GM18867 (cell line): ENCODE results near the gene RFLNA.

Source experiments
- ATAC-seq: cut with Tn5 transposase; IDR thresholded peaks from one replicate; pipeline ENCODE4 v1.9.1; 2021; ENCODE audit warnings: mild to moderate bottlenecking, moderate library complexity; ENCODE audit not compliant: unreplicated experiment

Gene RFLNA

DNA sequence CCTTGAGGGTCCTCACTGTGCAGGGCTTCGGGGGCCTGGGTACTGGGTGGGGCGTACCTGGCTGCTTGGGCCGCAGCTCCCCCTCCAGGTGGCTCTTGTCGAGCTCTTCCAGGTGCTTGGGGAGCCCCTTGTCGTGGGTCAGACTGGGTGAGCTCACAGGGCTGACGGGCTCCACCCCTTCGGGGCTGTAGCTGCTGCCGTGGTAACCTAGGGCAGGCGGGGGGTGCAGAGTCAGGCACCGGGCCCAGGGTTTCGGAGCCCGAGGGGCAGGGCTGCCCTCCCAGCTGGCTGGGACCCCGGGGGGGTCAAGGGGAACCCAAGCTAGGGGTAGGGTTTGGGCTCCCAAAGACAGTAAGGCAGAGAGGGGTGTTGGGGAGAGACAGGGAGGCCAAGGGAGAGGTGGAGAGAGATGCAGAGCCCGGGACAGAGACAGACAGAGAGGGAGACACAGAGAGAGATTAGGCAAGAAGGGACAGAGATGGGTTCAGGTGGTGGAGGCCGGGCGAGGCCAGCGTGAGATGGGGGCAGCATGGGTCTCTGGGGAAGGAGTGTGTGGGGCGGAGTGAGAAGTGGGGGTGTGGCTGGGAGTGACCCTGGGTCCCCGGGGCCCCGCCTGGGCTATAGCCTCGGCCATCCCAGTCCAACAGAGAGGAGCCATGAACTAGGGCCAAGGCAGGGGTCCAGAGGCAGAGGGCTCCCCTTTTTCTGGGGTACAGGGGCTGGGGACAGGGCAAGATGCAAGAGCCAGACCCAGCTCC is 40.7 kb downstream of the RFLNA start:
- ATAC-seq: no peak

DNA sequence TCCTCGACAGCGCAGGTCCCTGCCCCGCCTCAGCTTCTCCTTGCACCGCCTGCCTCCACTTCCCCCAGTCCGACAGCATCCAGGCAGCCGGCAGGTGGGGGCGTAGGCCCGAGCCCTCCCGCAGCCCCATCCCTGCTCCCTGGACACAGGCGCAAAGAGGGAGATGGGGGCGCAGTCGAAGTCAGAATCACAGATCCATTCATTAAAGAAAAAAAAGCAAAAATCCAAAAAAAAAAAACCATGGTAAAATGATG is 41.2 kb downstream of the RFLNA start:
- no peak for ATAC-seq

DNA sequence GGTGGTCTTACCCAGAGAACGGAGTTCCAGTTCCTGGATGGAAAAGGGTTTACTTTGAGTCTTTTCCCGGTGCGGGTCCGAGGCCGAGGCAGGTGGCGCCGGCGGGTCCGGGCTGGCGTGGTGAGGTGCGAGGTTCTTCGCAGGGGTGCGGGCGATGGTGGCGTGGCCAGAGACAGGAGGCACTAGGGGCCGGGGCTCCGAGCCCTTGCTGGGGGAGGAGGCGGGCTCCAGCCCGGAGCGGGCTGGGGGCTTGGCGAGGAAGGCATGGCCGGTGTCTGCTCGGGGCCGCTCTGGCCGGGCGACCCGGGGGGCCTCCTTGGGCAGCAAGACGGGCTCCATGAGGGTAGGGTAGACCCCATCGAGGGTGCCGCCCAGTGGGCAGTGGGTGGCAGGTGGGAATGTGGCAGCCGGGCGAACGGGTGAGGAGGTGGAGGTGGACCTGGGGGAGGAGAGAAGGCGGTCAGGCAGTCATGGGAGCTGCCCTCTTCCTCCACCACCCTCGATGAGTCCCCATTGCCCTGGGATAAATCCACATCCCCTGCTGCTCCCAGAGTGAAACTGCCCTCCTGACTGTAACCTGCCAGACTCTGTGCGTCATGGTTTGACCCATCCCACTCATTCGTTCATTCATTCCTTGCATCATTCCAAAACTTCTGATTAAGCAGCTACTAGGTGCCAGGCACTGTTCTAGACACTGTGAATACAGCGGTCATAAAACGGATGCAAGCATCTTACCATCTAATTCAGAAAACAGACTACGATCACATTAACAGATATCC is 42.0 kb downstream of the RFLNA start:
- ATAC-seq: no peak

DNA sequence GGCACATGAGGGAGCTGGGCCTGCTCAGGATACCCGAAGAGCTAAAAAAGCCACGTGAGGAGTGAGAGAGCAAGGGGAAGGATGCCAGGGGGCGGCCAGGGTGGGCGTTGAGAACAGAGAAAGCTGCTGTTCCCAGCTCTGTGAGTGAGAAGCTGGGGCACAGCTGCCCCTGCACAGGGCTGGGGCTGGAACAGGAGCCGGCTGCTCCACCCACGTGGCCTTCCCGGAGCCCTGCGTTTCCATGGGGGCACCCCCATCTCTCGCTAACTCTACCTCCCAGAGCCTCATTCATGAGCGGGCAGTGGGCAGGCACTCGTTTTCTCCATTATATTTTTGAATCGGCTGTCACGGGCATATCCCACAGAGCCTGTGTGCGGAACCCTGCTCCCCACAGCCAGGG is 42.7 kb downstream of the RFLNA start:
- ATAC-seq: no peak

DNA sequence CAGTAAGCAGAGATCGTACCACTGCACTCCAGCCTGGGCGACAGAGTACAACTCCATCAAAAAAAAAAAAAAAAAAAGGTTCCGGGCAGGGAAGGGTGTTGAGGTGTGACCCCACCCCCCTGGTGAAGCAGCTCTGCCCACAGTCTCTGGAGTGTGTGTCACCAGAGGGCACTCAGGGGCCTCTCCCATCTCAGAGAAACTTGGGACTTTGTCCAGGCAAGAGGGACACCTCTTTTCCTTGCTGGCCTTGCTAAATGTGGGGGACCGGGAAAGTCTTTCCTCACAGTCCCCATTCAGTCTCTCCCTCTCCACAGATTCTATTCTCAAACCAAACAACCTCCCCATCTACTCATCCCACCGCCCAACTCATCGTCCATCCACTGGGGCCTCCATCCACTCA is 43.6 kb downstream of the RFLNA start:
- ATAC-seq: no peak

DNA sequence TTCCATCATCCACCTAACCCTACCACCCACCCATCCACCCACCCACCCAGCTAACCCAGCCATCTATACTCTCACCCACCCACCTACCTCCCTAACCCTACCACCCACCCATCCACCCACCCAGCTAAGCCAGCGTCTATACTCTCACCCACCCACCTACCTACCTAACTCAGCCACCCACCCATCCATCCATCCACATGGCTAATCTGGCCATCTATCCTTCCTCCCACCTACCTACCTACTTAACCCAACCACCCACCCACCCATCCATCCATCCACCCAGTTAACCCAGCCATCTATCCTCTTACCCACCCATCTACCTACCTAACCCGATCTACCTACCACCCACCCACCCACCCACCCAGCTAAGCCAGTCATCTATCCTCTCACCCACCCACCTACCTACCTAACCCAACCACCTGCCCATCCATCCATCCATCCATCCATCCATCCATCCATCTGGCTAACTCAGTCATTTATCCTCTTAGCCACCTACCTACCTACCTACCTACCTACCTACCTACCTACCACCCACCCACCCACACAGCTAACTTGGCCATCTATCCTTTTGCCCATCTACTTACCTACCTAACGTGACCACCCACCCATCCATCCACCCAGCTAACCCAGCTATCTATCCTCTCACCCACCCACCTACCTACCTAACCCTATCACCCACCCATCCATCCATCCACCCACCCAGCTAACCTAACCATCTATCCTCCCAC is 44.1 kb downstream of the RFLNA start:
- no peak for ATAC-seq

DNA sequence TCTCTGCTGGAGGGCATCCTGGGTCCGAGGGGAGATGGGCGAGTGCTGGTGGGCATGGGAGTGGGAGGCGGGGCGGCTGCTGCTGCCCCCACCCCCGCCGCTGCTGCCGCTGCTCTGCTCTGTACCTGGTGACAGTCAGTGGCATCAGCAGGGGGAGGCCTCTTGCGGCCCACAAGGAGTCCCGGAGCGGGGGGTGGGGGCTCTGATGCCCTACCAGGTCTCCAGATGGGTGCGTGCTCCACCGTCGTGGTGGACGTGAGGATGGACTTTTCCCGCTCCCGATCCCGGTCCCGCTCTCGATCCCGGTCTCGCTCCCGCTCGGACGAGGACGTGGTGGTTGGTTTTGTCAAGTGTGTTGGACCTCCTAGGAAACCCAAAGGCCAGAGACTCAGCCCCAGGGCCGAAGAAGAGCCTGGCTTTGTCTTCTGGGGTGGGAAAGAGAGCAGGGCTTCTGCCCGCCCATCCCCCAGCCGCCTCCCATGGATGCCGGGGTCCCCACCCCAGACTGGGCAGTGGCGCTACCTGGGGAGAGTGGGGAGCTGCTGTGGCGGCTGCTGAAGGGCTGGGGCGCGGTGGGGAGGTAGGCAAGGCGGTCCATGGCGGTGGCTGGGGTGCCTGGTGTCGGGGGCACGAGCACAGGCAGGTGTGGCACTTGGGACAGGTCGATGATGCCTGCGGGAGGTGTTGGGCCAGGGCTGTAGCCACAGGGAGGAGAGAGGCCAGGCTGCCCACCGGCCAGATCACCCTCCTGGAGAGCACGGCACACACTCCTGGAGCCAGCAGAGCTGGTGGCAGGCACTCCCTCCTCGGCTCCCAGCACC is 45.4 kb downstream of the RFLNA start:
- ATAC-seq: no peak

DNA sequence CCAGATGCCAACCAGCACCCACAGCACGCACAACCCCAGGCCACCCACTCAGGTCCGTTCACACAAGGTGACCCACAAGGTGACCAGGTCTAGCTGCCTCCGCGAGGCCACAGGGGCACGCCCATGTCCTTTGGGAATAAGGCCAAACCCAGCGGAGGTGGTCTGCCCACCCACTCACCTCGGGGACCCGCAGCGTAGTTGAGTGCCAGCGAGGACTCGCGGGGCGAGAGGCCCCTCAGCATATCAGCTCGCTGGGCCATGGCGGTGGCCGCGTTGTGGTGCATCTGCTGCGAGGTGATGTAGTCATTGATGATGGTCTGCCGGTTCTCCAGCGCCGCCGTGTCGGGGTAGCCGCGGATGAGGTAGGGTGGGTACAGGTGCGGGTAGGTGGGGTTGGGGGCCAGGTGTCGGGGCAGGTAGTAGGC is 46.8 kb downstream of the RFLNA start:
- no peak for ATAC-seq

DNA sequence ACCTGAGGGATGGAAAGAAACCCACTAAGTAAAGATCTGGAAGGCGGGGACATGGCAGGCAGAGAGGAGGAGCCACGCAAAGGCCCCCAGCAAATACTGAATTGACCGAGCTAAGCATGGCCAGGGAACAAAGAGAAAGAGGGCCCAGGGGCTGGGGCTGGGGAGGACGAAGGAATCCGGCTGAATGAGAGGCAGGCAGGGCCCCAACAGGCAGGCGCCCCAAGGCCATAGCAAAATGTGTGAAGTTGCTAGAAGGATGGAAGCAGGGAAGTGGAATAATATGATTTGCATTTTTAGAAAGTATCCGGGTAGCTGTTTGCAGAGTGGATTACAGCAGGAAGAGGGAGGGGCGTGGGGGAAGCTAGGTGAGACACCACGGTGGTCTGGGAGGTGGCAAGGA is 49.1 kb downstream of the RFLNA start:
- no peak for ATAC-seq

DNA sequence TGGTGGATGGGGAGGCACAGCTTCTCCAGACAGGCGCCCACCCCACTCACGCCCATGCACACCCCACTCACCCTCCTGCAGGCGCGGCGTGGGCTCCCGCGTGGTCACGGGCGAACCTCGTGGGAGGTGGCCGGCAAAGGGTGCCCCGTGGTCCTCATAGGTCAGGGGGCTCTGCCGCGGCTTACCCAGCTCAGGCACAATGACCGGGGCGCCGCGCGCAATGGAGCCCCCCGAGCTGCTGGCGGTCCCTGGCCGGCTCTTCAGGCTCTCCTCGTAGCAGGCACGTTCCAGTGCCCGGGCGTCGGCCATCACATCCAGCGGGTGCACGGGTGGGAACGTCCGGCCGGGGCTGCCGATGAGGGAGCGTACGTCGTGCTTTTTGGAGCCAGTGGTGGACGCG is 49.6 kb downstream of the RFLNA start:
- no peak for ATAC-seq

DNA sequence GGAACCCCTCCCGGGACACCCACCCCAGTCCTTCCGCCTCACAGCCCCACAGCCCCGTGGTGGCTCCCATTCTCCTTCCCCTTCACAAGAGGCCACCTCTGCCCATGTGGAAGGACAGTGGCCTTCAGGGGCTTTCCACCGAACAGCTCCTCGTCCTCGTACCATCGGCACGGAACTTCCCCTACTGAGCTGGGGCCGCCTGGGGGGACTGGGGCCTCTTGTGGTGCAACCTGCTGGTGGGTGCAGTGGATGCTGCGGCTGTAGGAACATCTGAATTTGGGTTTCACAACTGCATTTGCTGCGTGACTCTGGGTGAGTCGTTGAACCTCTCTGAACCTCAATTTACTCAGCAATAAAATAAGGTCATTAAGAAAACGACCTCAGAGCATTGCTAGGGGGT is 50.9 kb downstream of the RFLNA start:
- no peak for ATAC-seq

DNA sequence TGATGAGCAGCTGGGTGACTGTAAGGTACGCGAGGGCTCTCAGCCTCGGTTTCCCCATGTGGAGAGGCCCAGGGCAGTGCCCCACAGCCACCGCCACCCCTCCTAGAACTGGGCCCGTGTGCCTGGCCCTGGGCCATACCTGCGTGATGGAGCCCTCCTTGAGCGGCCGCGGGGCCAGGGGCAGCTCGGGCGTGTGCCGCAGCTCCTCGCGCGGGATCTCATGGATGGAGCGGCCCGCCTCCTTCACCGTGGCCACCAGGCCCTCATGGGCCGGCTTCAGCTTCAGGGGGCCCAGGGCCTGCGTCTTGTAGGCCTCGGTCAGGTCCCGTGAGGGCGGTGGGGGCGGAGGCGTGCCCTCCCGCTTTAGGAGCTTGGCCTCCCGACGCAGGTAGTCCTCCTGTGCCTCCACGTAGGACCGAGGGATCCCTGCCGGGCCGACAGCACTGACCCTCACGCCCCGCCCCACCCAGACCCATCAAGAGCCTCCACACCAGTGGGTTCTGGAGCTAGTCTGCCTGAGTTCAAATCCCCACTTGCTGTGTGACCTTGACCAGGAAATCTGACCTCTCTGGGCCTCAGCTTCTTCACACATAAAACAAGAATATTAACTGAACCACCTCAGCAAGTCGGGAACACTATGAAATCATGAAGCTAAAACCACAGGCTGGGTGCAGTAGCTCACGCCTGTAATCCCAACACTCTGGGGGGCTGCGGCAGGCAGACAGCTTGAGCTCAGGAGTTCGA is 51.7 kb downstream of the RFLNA start:
- no peak for ATAC-seq

DNA sequence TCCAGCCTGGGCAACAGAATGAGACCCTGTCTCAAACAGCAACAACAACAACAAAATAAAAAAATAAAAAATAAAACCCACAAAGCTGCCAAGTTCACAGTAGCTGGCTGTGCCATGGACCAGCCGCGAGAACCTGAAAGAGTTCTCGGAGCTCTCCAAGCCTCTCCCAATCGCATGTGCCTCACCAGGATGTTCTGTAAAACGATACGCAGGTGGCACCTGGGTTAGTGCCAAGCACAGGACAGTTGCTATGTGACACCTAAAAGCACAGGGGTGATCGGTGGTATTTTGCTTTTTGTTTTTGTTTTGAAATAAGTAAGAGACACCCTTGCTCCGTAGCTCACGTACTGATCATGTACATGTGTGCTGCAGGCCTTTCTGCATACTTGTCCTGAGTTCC is 52.4 kb downstream of the RFLNA start:
- no peak for ATAC-seq

DNA sequence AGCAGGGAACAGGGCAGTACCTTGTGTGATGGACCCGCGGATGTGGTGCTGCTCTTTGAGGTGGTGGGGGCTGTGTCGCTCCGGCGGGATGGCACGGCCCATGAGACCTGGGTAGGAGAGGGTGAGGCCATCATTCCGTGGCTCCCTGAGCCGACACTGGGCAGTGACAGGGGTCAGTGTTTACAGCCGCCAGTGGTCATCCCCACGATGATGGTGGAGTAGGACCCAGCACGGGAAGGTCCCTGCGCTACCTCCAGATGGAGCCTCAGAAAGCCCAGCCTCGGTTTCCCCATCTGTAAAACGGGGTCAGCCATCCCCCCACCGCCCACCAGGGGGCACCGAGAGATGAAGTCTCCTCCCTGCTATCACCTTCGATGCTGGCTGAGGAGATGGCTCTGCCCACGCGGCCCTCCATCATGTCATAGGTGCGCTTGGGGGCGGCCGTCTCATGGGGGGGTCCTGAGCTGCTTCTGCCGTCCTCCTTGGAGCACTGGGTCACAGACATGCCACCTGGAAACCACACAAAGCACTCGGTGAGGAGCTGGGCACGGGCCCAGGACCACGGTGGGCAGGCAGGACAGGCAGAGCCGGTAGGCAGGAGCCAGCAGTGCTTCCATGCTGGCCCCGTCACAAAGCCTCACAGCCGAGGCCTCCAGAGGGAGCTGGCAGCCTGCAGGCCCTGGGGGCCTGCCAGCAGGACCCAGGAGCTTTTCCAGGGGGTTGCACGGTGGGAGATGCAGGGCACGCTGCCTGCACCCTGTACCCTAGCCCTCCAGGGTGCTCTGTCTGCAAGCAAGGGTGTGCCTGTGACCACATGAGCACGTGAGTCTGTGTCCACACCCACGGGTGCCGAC is 53.1 kb downstream of the RFLNA start:
- ATAC-seq: no peak

DNA sequence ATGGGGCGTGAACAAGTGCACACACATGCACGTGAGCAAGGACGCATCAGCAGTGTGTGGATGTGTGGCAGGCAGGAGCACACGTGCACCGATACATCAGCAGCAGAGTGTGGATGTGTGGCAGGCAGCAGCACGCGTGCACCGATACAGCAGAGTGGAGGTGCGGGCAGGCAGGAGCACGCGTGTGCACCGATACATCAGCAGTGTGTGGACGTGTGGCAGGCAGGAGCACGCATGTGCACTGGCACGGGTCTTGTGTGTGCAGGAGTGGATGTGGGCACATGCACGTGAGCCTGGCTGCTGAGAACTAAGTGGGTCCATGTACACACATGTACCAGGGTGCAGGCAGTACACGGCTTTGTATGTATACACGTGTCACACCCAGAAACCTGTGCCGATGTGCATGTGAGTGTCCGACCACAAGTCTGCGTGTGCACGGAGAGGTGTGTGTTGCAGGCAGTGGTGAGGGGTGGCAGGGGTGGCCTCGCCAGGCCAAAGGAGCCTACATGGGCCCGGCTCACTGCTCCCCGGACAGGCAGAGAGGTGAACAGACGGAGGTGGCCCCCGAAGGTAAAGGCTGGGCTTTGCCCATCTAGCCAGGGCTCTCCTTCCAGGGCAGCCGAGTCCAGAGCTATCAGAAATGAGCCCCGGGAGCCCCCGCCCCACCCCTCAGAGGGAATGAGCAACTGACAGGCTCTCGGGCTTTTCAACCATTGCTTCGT is 53.9 kb downstream of the RFLNA start:
- no peak for ATAC-seq

DNA sequence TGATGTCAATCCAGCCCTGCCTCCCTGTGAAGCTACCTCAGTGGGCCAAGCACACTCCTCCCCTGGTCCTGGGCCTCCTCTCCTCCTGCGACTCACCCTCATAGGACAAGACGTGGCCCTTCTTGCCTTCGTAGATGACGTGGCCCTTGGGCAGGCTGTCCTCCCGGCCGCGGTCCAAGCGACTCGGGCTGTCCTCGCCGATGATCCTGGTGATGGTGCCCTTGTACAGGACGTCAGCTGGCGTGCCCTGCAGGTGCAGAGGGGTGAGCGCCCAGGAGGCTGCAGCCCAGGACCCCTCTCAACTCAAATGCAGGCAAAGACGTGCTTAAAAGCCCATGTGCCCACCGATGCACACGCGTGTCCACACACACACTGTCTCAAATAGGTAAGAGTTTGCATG is 55.6 kb downstream of the RFLNA start:
- ATAC-seq: no peak

DNA sequence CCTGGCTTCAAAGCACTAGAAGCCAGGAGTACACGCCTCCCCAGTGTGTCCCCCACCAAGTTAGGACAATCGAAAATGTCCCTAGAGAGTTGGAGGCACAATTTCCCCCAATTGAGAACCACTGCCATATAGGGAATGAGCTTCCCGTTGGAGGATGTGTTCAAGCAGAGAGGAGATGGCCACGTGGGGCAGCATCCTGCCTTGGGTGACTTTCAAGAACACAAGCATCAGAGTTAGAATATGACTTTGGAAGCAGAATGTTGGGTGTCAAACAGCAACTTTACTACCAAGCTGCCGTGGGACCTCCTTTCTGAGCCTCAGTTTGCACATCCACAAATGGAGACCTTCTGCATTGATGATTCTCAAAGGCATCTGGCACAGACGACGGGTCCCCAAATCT is 56.5 kb downstream of the RFLNA start:
- no peak for ATAC-seq

DNA sequence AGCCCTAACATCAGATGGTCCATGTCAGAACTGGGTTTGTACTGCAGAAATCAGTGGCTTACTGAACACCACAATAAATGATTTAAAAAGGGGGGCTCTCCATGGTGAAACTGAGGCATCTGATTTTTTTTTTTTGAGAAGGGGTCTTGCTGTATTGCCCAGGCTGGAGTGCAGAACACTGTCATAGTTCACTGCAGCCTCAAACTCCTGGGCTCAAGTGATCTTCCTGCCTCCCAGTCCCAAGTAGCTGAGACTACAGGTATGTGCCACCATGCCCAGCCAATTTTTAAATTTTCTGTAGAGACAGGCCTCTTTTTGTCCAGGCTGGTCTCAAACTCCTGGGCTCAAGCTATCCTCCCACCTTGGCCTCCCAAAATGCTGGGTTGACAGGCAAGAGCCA is 57.4 kb downstream of the RFLNA start:
- no peak for ATAC-seq

DNA sequence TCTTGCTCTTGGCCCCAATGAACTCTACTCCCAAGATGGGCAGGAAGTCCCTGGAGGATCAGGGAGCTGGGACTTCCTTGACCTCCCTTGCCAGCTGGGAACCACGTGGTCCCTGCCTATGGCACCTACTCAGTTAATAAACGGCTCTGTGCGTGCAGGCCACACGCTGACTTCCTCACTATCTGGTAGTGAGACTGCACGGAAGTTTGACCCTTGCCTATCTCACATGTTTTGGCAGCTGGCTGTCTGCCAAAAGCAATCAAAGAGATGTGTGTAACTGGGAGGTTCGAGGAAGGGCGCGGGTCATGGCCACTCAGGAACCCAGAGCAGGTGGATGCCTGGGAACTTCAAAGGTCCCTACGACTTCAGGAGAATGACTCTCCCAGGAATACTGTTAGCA is 57.9 kb downstream of the RFLNA start:
- no peak for ATAC-seq
